A673 (cell line): ENCODE measurements around the gene HMBS. TPM values are rescaled to one million over a fixed set of nuclear protein-coding genes. Genes with fewer than 3 reads are reported as not detected.

Experiments used
- BruUV-seq: library from RNA; stranded (reverse); fragments of 400-500 nt; replicated peaks from 2 replicates; lab custom pipeline; 2021; lab: Mats Ljungman, UMichigan
- CTCF ChIA-PET: fragments of 300-600 bp; sonication (Branson Sonifier 250); formaldehyde crosslinking; loops from one replicate; lab custom pipeline; 2022; ENCODE audit warnings: antibody characterized with exemption; lab: Charles Lee
- POLR2A ChIA-PET: fragments of 300-600 bp; sonication (Branson Sonifier 250); formaldehyde crosslinking; loops from one replicate; lab custom pipeline; 2022; ENCODE audit warnings: antibody characterized with exemption; ENCODE audit not compliant: low non-redundant PET; lab: Charles Lee
- DNase-seq: peaks from one replicate; pipeline ENCODE4 v3.0.0-alpha.2; 2015; ENCODE audit warnings: low spot score
- H3K27ac ChIP-seq: fragments of 200-600 bp; sonication (generic); 2 replicates; pipeline ENCODE4 v1.5.1; 2016; ENCODE audit warnings: mixed run types, low read depth, mild to moderate bottlenecking, mixed read lengths, antibody characterized with exemption, low read length; ENCODE audit not compliant: poor library complexity, severe bottlenecking
- H3K27me3 ChIP-seq: fragments of 200-600 bp; sonication (generic); replicated peaks from 2 replicates; pipeline ENCODE4 v1.6.1; 2017; ENCODE audit warnings: mixed run types, low read depth, mild to moderate bottlenecking, mixed read lengths, antibody characterized with exemption, low read length; ENCODE audit not compliant: insufficient read depth, poor library complexity
- H3K36me3 ChIP-seq: fragments of 200-600 bp; sonication (generic); 2 replicates; pipeline ENCODE4 v1.6.1; 2016; ENCODE audit warnings: mixed run types, mild to moderate bottlenecking, mixed read lengths, antibody characterized with exemption, low read length; ENCODE audit not compliant: insufficient read depth, poor library complexity, severe bottlenecking
- H3K4me1 ChIP-seq: fragments of 200-600 bp; sonication (generic); 2 replicates; pipeline ENCODE4 v1.6.1; 2017; ENCODE audit warnings: mixed run types, mild to moderate bottlenecking, mixed read lengths, antibody characterized with exemption, low read length; ENCODE audit not compliant: insufficient read depth, poor library complexity, severe bottlenecking
- H3K4me3 ChIP-seq: fragments of 200-600 bp; sonication (generic); 2 replicates; pipeline ENCODE4 v1.5.1; 2016; ENCODE audit warnings: low read depth, mixed run types, mild to moderate bottlenecking, mixed read lengths, low read length; ENCODE audit not compliant: poor library complexity, severe bottlenecking
- H3K9me3 ChIP-seq: fragments of 200-600 bp; sonication (generic); 2 replicates; pipeline ENCODE4 v1.6.1; 2016; ENCODE audit warnings: mixed run types, low read depth, mild to moderate bottlenecking, mixed read lengths, antibody characterized with exemption, low read length; ENCODE audit not compliant: poor library complexity, severe bottlenecking
- CTCF ChIP-seq: fragments of 300-800, 200-600 bp; sonication (generic); conservative IDR thresholded peaks from 2 replicates; pipeline ENCODE4 v1.5.1; 2017; ENCODE audit warnings: low read depth, mild to moderate bottlenecking, antibody characterized with exemption, low read length, moderate library complexity, mixed read lengths
- EZH2 ChIP-seq: fragments of 200-600 bp; sonication (generic); IDR thresholded peaks from 2 replicates; pipeline ENCODE4 v1.6.1; 2017; ENCODE audit warnings: borderline replicate concordance, low read depth, mild to moderate bottlenecking, mixed read lengths, antibody characterized with exemption, low read length; ENCODE audit not compliant: poor library complexity, severe bottlenecking
- intact Hi-C: fragments of 100-400 bp; cut with micrococcal nuclease; formaldehyde crosslinking; loops from one replicate; pipeline ENCODE4 v1.10.0; 2022; ENCODE audit not compliant: unreplicated experiment
- total RNA-seq: library from RNA; stranded (reverse); gene quantifications from 2 replicates; pipeline ENCODE4 v1.2.3, GENCODE V29; 2021

The HMBS gene
- total RNA-seq, 1 experiment from 2014 or later, result 72.5 TPM

- Histone ChIP-seq H3K27me3 (no peaks in the 10 kb centered on the region), H3K9me3 (no peaks in the 10 kb centered on the region), H3K27ac (peak overlapping the region; percentile 95), H3K36me3 (peaks cover 69% of the 10 kb centered on the region), H3K4me1 (peaks cover 29% of the 10 kb centered on the region), H3K4me3 (peak overlapping the region; percentile 92)
- POLR2A ChIA-PET, result interaction anchor here (0.6 to 1.9 kb wide), 5 partner anchors 9 to 232 kb away, joined by 3 to 24 read pairs (median 3); no protein-coding TSS in a partner anchor
- intact Hi-C loops, result no loop called here
- peak; percentile 51 for DNase-seq
- BruUV-seq, result no TSS peak
- no peak for TF ChIP-seq EZH2
- no peak for TF ChIP-seq CTCF
- CTCF ChIA-PET, result interaction anchor here (0.7 to 1.9 kb wide), 5 partner anchors 9 to 913 kb away, joined by 3 to 5 read pairs (median 3); partner anchors contain the start of genes HMBS and VPS11
Measured at GRCh38 chr11:119093942-119094815, 9.5 kb downstream of the HMBS start.

- TF ChIP-seq EZH2, result no peak
- TF ChIP-seq CTCF, result peak; percentile 67
- ChIA-PET POLR2A (interaction anchor here (0.6 to 1.9 kb wide), 5 partner anchors 9 to 232 kb away, joined by 3 to 24 read pairs (median 4); no protein-coding TSS in a partner anchor), CTCF (interaction anchor here (0.7 to 1.9 kb wide), 5 partner anchors 10 to 914 kb away, joined by 3 to 5 read pairs (median 3); partner anchors contain the start of genes HMBS and VPS11)
- H3K27ac ChIP-seq, result peak overlapping the region; percentile 95
- H3K4me1 ChIP-seq, result peaks cover 31% of the 10 kb centered on the region
- intact Hi-C loops, result no loop called here
- DNase-seq, result peak; percentile 83
- H3K36me3 ChIP-seq, result peaks cover 73% of the 10 kb centered on the region
- no peaks in the 10 kb centered on the region for H3K9me3 ChIP-seq
- peak overlapping the region; percentile 92 for H3K4me3 ChIP-seq
- no TSS peak for BruUV-seq
- no peaks in the 10 kb centered on the region for H3K27me3 ChIP-seq
Measured at GRCh38 chr11:119094816-119095065, 10.1 kb downstream of the HMBS start.

- CTCF ChIA-PET, result interaction anchor here (0.6 to 1.9 kb wide), 6 partner anchors 10 to 915 kb away, joined by 3 to 5 read pairs (median 3); partner anchors contain the start of genes CBL, HMBS and VPS11
- Histone ChIP-seq H3K27ac (peak overlapping the region; percentile 95), H3K27me3 (no peaks in the 10 kb centered on the region), H3K4me1 (peaks cover 36% of the 10 kb centered on the region), H3K4me3 (peak overlapping the region; percentile 92), H3K9me3 (no peaks in the 10 kb centered on the region), H3K36me3 (peaks cover 75% of the 10 kb centered on the region)
- POLR2A ChIA-PET, result interaction anchor here (0.6 to 1.9 kb wide), 6 partner anchors 10 to 114 kb away, joined by 3 to 24 read pairs (median 3); no protein-coding TSS in a partner anchor
- BruUV-seq, result TSS peak; percentile 55
- DNase-seq, result peak; percentile 100
- TF ChIP-seq EZH2, result no peak
- 0 out of 2 replicates have a peak, but pooled peaks have one; percentile 6 for TF ChIP-seq CTCF
- intact Hi-C loops, result no loop called here
Measured at GRCh38 chr11:119095066-119095880, 10.6 kb downstream of the HMBS start.
